CD14-positive monocyte (primary cell): ENCODE data around the gene RIPOR1. TPM values are rescaled to one million over a fixed set of nuclear protein-coding genes. Genes with fewer than 3 reads are reported as not detected.
"Not testable (repeated sequence)": the region's sequence is repeated elsewhere in the genome, so short reads cannot be mapped to it uniquely, and the experiment has no call there.

Experiments used
- DNase-seq, 3 donors: peaks; one replicate each; pipeline ENCODE4 v3.0.0-alpha.2; 2011 to 2022
- H2AFZ ChIP-seq: 2 replicates; pipeline ENCODE4 v1.6.0; 2012; ENCODE audit warnings: mild to moderate bottlenecking, low read depth, low read length, inconsistent platforms; ENCODE audit not compliant: insufficient read depth, poor library complexity, severe bottlenecking
- H3K27ac ChIP-seq, 2 donors: 1 replicate in 1 of 2; 2 replicates in 1 of 2; pipeline ENCODE4 v1.5.1; 2012 to 2013; ENCODE audit warnings: low read length in 2 of 2, control low read depth in 1 of 2, inconsistent platforms in 1 of 2, low read depth in 1 of 2, mild to moderate bottlenecking in 1 of 2
- H3K27me3 ChIP-seq, 2 donors: one replicate each; pipeline versions ENCODE4 v1.6.0 to v1.6.1; 2011 to 2013; ENCODE audit warnings: low read length in 2 of 2; ENCODE audit not compliant: control insufficient read depth in 2 of 2, insufficient read depth in 2 of 2
- H3K36me3 ChIP-seq, 2 donors: replicated peaks in 1 of 2; 1 replicate in 1 of 2; 2 replicates in 1 of 2; pipeline versions ENCODE4 v1.5.1 to v1.6.1; 2012 to 2013; ENCODE audit warnings: low read length in 2 of 2, control low read depth in 1 of 2, inconsistent platforms in 1 of 2, mild to moderate bottlenecking in 1 of 2; ENCODE audit not compliant: insufficient read depth in 2 of 2, control insufficient read depth in 1 of 2
- H3K4me1 ChIP-seq, 2 donors: 1 replicate in 1 of 2; 2 replicates in 1 of 2; pipeline versions ENCODE4 v1.5.1 to v1.6.1; 2012 to 2013; ENCODE audit warnings: low read length in 2 of 2, control low read depth in 1 of 2, inconsistent platforms in 1 of 2, mild to moderate bottlenecking in 1 of 2, moderate library complexity in 1 of 2; ENCODE audit not compliant: insufficient read depth in 2 of 2, control insufficient read depth in 1 of 2
- H3K4me2 ChIP-seq: replicated peaks from 2 replicates; pipeline ENCODE3; 2012; ENCODE audit warnings: low read length, moderate library complexity, mild to moderate bottlenecking; ENCODE audit not compliant: poor library complexity, severe bottlenecking; ENCODE audit errors: extremely low read depth
- H3K4me3 ChIP-seq, 3 experiments: fragments of 200-600 bp in 1 of 3; sonication (generic) in 1 of 3; replicated peaks in 1 of 3; 1 replicate in 2 of 3; 2 replicates in 1 of 3; pipeline ENCODE4 v1.5.1; 2011 to 2013; ENCODE audit warnings: low read length in 3 of 3, mild to moderate bottlenecking in 3 of 3, control low read depth in 2 of 3, low read depth in 2 of 3, inconsistent platforms in 1 of 3, moderate library complexity in 1 of 3
- H3K79me2 ChIP-seq: 2 replicates; pipeline ENCODE4 v1.6.0; 2012; ENCODE audit warnings: mild to moderate bottlenecking, control low read depth, inconsistent platforms, low read length, moderate library complexity; ENCODE audit not compliant: insufficient read depth
- H3K9ac ChIP-seq: 2 replicates; pipeline ENCODE4 v1.6.0; 2017; ENCODE audit warnings: low read length, mild to moderate bottlenecking; ENCODE audit not compliant: insufficient read depth, poor library complexity, severe bottlenecking
- H3K9me3 ChIP-seq, 2 donors: replicated peaks in 1 of 2; 1 replicate in 1 of 2; 2 replicates in 1 of 2; pipeline versions ENCODE4 v1.5.1 to v1.6.1; 2012 to 2013; ENCODE audit warnings: low read length in 2 of 2, control low read depth in 1 of 2; ENCODE audit not compliant: control insufficient read depth in 1 of 2, insufficient read depth in 1 of 2
- H4K20me1 ChIP-seq: 2 replicates; pipeline ENCODE4 v1.6.0; 2012; ENCODE audit warnings: mild to moderate bottlenecking, low read length, control low read depth, moderate library complexity; ENCODE audit not compliant: insufficient read depth
- H3K27ac Mint-ChIP-seq, 7 donors: one replicate each; pipeline ENCODE4 v1.8.0; 2020; ENCODE audit warnings: mild to moderate bottlenecking in 7 of 7, mixed read lengths in 7 of 7, moderate library complexity in 6 of 7, inconsistent platforms in 2 of 7
- H3K27me3 Mint-ChIP-seq, 3 donors: one replicate each; pipeline ENCODE4 v1.8.0; 2021 to 2022; ENCODE audit warnings: low read depth in 3 of 3, mild to moderate bottlenecking in 3 of 3, mixed read lengths in 3 of 3, moderate library complexity in 3 of 3, inconsistent platforms in 1 of 3
- H3K36me3 Mint-ChIP-seq, 2 donors: one replicate each; pipeline ENCODE4 v1.8.0; 2020; ENCODE audit warnings: mixed read lengths in 2 of 2, inconsistent platforms in 1 of 2, mild to moderate bottlenecking in 1 of 2
- H3K4me1 Mint-ChIP-seq: one replicate; pipeline ENCODE4 v1.8.0; 2020; ENCODE audit warnings: mild to moderate bottlenecking, mixed read lengths
- H3K4me3 Mint-ChIP-seq, 2 donors: one replicate each; pipeline ENCODE4 v1.8.0; 2020; ENCODE audit warnings: mild to moderate bottlenecking in 2 of 2, mixed read lengths in 2 of 2, moderate library complexity in 1 of 2
- H3K9me3 Mint-ChIP-seq, 7 donors: one replicate each; pipeline ENCODE4 v1.8.0; 2020 to 2022; ENCODE audit warnings: mixed read lengths in 7 of 7, mild to moderate bottlenecking in 6 of 7, moderate library complexity in 6 of 7, inconsistent platforms in 2 of 7
- WGBS: methylation state at CpG from one replicate; pipeline ENCODE4 v1.1.5; 2013; ENCODE audit warnings: missing lambda C conversion rate; ENCODE audit not compliant: insufficient coverage; 5-methylcytosine and 5-hydroxymethylcytosine counted together
- intact Hi-C, 2 donors: fragments of 100-400 bp; cut with micrococcal nuclease; formaldehyde crosslinking; loops; one replicate each; pipeline versions ENCODE4 v1.15.0 to v1.15.1; 2023
- polyA plus RNA-seq, 3 donors: library from polyadenylated mRNA; depleted of rRNA in 1 of 3; unstranded in 2 of 3; stranded (reverse) in 1 of 3; fragments of 300-500 nt in 2 of 3; fragments of >200 nt in 1 of 3; fragmentation: Illumina TruSeq in 2 of 3; gene quantifications; 1 replicate in 2 of 3; 2 replicates in 1 of 3; pipeline ENCODE4 v1.2.3, GENCODE V29; 2012 to 2021
- TF ChIP-seq, protein P1 (sequence below): fragments of 200-600 bp; IDR thresholded peaks from one replicate; pipeline ENCODE4 v1.8.0; 2022; ENCODE audit warnings: antibody characterized with exemption, mild to moderate bottlenecking

The RIPOR1 gene
- polyA plus RNA-seq, 3 donors = 8.6 to 115 (median 17.5) TPM

DNA sequence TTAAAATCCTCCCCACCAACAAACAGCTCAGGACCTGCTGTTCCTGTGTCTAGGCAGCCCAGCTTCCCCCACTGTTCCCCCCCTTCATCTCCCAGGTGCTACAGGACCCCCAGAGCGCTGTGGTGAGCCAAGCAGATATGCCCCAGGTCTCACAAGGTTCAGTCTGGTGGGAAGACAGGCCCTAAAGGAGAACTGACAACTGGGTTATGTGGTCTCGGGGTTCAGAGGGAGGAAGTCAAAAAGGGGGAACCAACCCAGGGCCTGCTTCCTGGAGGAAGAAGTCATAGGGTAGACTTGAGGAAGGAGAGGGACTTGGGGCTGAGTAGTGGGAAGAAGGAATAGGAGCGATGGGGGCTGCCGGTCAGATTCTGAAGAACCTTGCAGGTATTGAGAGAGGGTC lies 2.6 kb downstream of the RIPOR1 start:
- intact Hi-C loops = loop anchor here in 1 of 2 donors (5.0 to 10.0 kb wide), 2 partner anchors 49 to 554 kb away; partner anchors contain the start of genes AGRP, ATP6V0D1 and NFATC3
- TF ChIP-seq, protein P1, sequence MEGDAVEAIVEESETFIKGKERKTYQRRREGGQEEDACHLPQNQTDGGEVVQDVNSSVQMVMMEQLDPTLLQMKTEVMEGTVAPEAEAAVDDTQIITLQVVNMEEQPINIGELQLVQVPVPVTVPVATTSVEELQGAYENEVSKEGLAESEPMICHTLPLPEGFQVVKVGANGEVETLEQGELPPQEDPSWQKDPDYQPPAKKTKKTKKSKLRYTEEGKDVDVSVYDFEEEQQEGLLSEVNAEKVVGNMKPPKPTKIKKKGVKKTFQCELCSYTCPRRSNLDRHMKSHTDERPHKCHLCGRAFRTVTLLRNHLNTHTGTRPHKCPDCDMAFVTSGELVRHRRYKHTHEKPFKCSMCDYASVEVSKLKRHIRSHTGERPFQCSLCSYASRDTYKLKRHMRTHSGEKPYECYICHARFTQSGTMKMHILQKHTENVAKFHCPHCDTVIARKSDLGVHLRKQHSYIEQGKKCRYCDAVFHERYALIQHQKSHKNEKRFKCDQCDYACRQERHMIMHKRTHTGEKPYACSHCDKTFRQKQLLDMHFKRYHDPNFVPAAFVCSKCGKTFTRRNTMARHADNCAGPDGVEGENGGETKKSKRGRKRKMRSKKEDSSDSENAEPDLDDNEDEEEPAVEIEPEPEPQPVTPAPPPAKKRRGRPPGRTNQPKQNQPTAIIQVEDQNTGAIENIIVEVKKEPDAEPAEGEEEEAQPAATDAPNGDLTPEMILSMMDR = no peak
- H3K9me3 Mint-ChIP-seq = peaks cover 0 to 4% (median 0%) of the 10 kb centered on the region in 7 donors
- 0% methylated on average over 4 of the region's 4 CpGs for whole genome bisulfite sequencing
- H3K4me1 Mint-ChIP-seq = peaks cover 62% of the 10 kb centered on the region
- Histone ChIP-seq H4K20me1 (peaks cover 52% of the 10 kb centered on the region), H2AFZ (peak overlapping the region; percentile 6), H3K4me2 (peak overlapping the region; percentile 89), H3K27me3 (peaks cover 0 to 9% of the 10 kb centered on the region in 2 donors), H3K4me1 (peaks cover 40 to 76% of the 10 kb centered on the region in 2 donors), H3K4me3 (peak overlapping the region; percentile 58 to 96 (median 88)), H3K36me3 (peaks cover 0 to 16% of the 10 kb centered on the region in 2 donors), H3K9ac (peak overlapping the region; percentile 92), H3K9me3 (no peaks in the 10 kb centered on the region), H3K79me2 (peaks cover 72% of the 10 kb centered on the region), H3K27ac (peak overlapping the region; percentile 95)
- peaks cover 36 to 41% of the 10 kb centered on the region in 2 donors for H3K36me3 Mint-ChIP-seq
- H3K27ac Mint-ChIP-seq = peak overlapping the region; percentile 95 to 98 (median 96)
- peaks cover 16 to 30% (median 20%) of the 10 kb centered on the region in 3 donors for H3K27me3 Mint-ChIP-seq
- DNase-seq = peak; percentile 82 to 93 (median 89)
- peak overlapping the region; percentile 94 to 100 for H3K4me3 Mint-ChIP-seq

DNA sequence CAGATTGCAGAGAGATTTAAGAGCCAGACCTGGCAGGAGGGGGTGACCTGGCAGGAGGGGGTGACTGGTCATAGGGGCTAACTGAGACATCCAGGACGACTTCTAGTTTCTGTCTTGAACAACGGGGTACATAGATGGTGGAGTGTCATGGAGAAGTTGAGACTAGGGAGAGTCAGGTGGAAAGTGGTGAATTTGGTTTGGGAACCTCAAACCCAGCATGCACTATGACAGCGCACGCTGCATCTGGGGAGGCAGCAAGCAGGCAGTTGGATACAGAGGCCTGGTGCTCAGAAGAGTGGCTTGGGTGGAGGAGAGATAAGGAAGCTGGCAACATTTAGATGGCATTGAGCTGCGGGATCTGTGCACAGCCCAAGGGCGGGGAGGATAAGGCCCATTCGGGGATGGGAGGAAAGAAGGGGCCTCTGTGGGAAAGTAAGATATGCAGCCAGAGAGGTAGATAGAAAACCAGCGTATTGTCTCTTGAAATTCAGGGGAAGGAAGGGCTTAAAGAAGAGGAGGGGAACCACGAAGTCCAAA lies 4.5 kb downstream of the RIPOR1 start:
- H3K4me2 ChIP-seq = peak overlapping the region; percentile 89
- H3K4me3 Mint-ChIP-seq = peak overlapping the region in 1 of 2 donors; percentile 66
- H3K27me3 ChIP-seq = peaks cover 0 to 14% of the 10 kb centered on the region in 2 donors
- peak overlapping the region in 5 of 7 donors; percentile 5 to 77 (median 52) for H3K27ac Mint-ChIP-seq
- no peak overlapping the region for H3K27ac ChIP-seq
- no peaks in the 10 kb centered on the region for H3K9me3 ChIP-seq
- no peak overlapping the region for H3K9ac ChIP-seq
- peaks cover 0 to 10% (median 0%) of the 10 kb centered on the region in 7 donors for H3K9me3 Mint-ChIP-seq
- H3K79me2 ChIP-seq = peaks cover 88% of the 10 kb centered on the region
- H3K4me1 Mint-ChIP-seq = peaks cover 70% of the 10 kb centered on the region
- H3K36me3 Mint-ChIP-seq = peaks cover 40 to 48% of the 10 kb centered on the region in 2 donors
- intact Hi-C loops = loop anchor here in 1 of 2 donors (5.0 to 10.0 kb wide), 2 partner anchors 51 to 552 kb away; partner anchors contain the start of genes AGRP, ATP6V0D1 and NFATC3
- TF ChIP-seq, protein P1 = no peak
- H4K20me1 ChIP-seq = peaks cover 71% of the 10 kb centered on the region
- H3K27me3 Mint-ChIP-seq = peaks cover 19 to 30% (median 22%) of the 10 kb centered on the region in 3 donors
- 76% methylated on average over 9 of the region's 9 CpGs for WGBS
- peaks cover 53 to 91% of the 10 kb centered on the region in 2 donors for H3K4me1 ChIP-seq
- H3K4me3 ChIP-seq = peak overlapping the region in 1 of 3 experiments; percentile 88
- H3K36me3 ChIP-seq = peaks cover 0 to 16% of the 10 kb centered on the region in 2 donors
- DNase-seq = no peak
- H2AFZ ChIP-seq = no peak overlapping the region

DNA sequence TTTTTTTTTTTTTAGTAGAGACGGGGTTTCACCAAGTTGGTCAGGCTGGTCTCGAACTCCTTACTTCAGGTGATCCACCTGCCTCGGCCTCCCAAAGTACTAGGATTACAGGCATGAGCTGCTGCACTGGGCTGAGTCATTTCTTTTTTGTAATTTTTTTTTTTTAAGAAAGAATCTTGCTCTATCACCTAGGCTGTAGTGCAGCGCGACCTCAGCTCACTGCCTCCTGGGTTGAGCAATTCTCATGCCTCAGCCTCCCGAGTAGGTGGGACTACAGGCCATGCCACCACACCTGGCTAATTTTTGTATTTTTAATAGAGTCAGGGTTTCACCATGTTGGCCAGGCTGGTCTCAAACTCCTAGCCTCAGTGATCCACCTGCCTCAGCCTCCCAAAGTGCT lies 5.4 kb downstream of the RIPOR1 start:
- H3K4me1 Mint-ChIP-seq = peaks cover 77% of the 10 kb centered on the region
- peaks cover 23 to 39% (median 24%) of the 10 kb centered on the region in 3 donors for H3K27me3 Mint-ChIP-seq
- not testable (repeated sequence) for H3K27ac ChIP-seq, H3K4me3 ChIP-seq, H3K9ac ChIP-seq, H3K4me2 ChIP-seq, H3K27ac Mint-ChIP-seq, H3K9me3 ChIP-seq, DNase-seq, H2AFZ ChIP-seq, H3K4me3 Mint-ChIP-seq
- Histone ChIP-seq H4K20me1 (peaks cover 80% of the 10 kb centered on the region), H3K27me3 (peaks cover 0 to 20% of the 10 kb centered on the region in 2 donors), H3K79me2 (peaks cover 95% of the 10 kb centered on the region), H3K4me1 (peaks cover 55 to 93% of the 10 kb centered on the region in 2 donors), H3K36me3 (peaks cover 2 to 21% of the 10 kb centered on the region in 2 donors)
- H3K36me3 Mint-ChIP-seq = peaks cover 44 to 55% of the 10 kb centered on the region in 2 donors
- intact Hi-C loops = loop anchor here in 1 of 2 donors (5.0 to 10.0 kb wide), 2 partner anchors 52 to 551 kb away; partner anchors contain the start of genes AGRP, ATP6V0D1 and NFATC3
- H3K9me3 Mint-ChIP-seq = peaks cover 0 to 10% (median 2%) of the 10 kb centered on the region in 7 donors
- WGBS = no CpG with 5 or more reads among the region's 6 CpGs
